GM23338 (cell line): Measurements from ENCODE around the gene DCP1B. TPM values are rescaled to one million over a fixed set of nuclear protein-coding genes. Genes with fewer than 3 reads are reported as not detected.

Experiments
- ATAC-seq: fragments of 200-7000 bp; cut with Tn5 transposase; 3 replicates; pipeline ENCODE4 v1.9.1; 2020
- DNase-seq: peaks from one replicate; pipeline ENCODE4 v3.0.0-alpha.2; 2015; ENCODE audit warnings: low spot score
- H2AFZ ChIP-seq: fragments of 200-600 bp; sonication (generic); 2 replicates; pipeline ENCODE4 v1.8.0; 2016; ENCODE audit warnings: antibody characterized with exemption, mild to moderate bottlenecking, moderate library complexity
- H3F3A ChIP-seq: fragments of 200-600 bp; sonication (generic); replicated peaks from 2 replicates; pipeline ENCODE4 v1.8.0; 2017; ENCODE audit warnings: antibody characterized with exemption, mixed run types, low read depth
- H3K27ac ChIP-seq: fragments of 200-600 bp; sonication (generic); 2 replicates; pipeline ENCODE4 v1.6.1; 2016; ENCODE audit warnings: low read depth
- H3K27me3 ChIP-seq: fragments of 200-600 bp; sonication (generic); 2 replicates; pipeline ENCODE4 v1.8.0; 2016; ENCODE audit warnings: mild to moderate bottlenecking, mixed run types, moderate library complexity; ENCODE audit not compliant: insufficient read depth
- H3K36me3 ChIP-seq: fragments of 200-600 bp; sonication (generic); 2 replicates; pipeline ENCODE4 v1.8.0; 2016; ENCODE audit warnings: mild to moderate bottlenecking; ENCODE audit not compliant: insufficient read depth
- H3K4me1 ChIP-seq: fragments of 200-600 bp; sonication (generic); 2 replicates; pipeline ENCODE4 v1.8.0; 2016; ENCODE audit warnings: mild to moderate bottlenecking, moderate library complexity; ENCODE audit not compliant: insufficient read depth
- H3K4me2 ChIP-seq: fragments of 200-600 bp; sonication (generic); 2 replicates; pipeline ENCODE4 v1.7.1; 2017; ENCODE audit warnings: mixed run types
- H3K4me3 ChIP-seq: fragments of 200-600 bp; sonication (generic); 2 replicates; pipeline ENCODE4 v1.6.1; 2016; ENCODE audit warnings: mixed run types
- H3K79me2 ChIP-seq: fragments of 200-600 bp; sonication (generic); replicated peaks from 2 replicates; pipeline ENCODE4 v1.8.0; 2017; ENCODE audit warnings: mild to moderate bottlenecking; ENCODE audit not compliant: insufficient read depth
- H3K9me2 ChIP-seq: fragments of 200-600 bp; sonication (generic); 2 replicates; pipeline ENCODE4 v1.8.0; 2017; ENCODE audit not compliant: insufficient read depth
- H4K20me1 ChIP-seq: fragments of 200-600 bp; sonication (generic); replicated peaks from 2 replicates; pipeline ENCODE4 v1.8.0; 2017; ENCODE audit warnings: mild to moderate bottlenecking; ENCODE audit not compliant: insufficient read depth
- H3K27ac Mint-ChIP-seq: 2 replicates; pipeline ENCODE4 v1.8.0; 2020; ENCODE audit warnings: inconsistent platforms, mild to moderate bottlenecking, moderate library complexity, mixed read lengths
- H3K27me3 Mint-ChIP-seq: 3 replicates; pipeline ENCODE4 v1.8.0; 2022; ENCODE audit warnings: low read depth, mild to moderate bottlenecking, moderate library complexity, mixed read lengths, inconsistent platforms; ENCODE audit not compliant: insufficient read depth, poor library complexity
- H3K36me3 Mint-ChIP-seq: 3 replicates; pipeline ENCODE4 v1.8.0; 2021; ENCODE audit warnings: low read depth, mild to moderate bottlenecking, inconsistent platforms, moderate library complexity, mixed read lengths
- H3K4me1 Mint-ChIP-seq: 3 replicates; pipeline ENCODE4 v1.8.0; 2020; ENCODE audit warnings: mild to moderate bottlenecking, inconsistent platforms, mixed read lengths
- H3K4me3 Mint-ChIP-seq: 3 replicates; pipeline ENCODE4 v1.8.0; 2021; ENCODE audit warnings: moderate library complexity, mild to moderate bottlenecking, inconsistent platforms, mixed read lengths
- H3K9me3 Mint-ChIP-seq: 3 replicates; pipeline ENCODE4 v1.8.0; 2020; ENCODE audit warnings: moderate library complexity, mild to moderate bottlenecking, inconsistent platforms, mixed read lengths
- CREB1 ChIP-seq: fragments of 250-450 bp; sonication (Bioruptor Pico); IDR thresholded peaks from 2 replicates; pipeline ENCODE4 v1.5.0; 2020; ENCODE audit warnings: low read depth, mild to moderate bottlenecking, moderate library complexity
- EZH2 ChIP-seq: fragments of 200-600 bp; sonication (generic); IDR thresholded peaks from one replicate; pipeline ENCODE4 v1.8.0; 2017; ENCODE audit warnings: antibody characterized with exemption, mild to moderate bottlenecking, low read depth; ENCODE audit not compliant: unreplicated experiment
- JUNB ChIP-seq: IDR thresholded peaks from one replicate; pipeline ENCODE4 v1.6.1; 2016; ENCODE audit warnings: antibody characterized with exemption; ENCODE audit not compliant: unreplicated experiment
- ZNF114 ChIP-seq: fragments of 250-450 bp; sonication (Bioruptor Pico); IDR thresholded peaks from 2 replicates; pipeline ENCODE4 v1.5.0; 2020; ENCODE audit warnings: mild to moderate bottlenecking, moderate library complexity
- ZNF331 ChIP-seq: fragments of 250-450 bp; sonication (Bioruptor Pico); IDR thresholded peaks from 2 replicates; pipeline ENCODE4 v1.5.0; 2020; ENCODE audit warnings: low read depth, mild to moderate bottlenecking, moderate library complexity
- ZNF462 ChIP-seq: fragments of 250-450 bp; sonication (Bioruptor Pico); IDR thresholded peaks from 2 replicates; pipeline ENCODE4 v1.5.0; 2020; ENCODE audit warnings: mild to moderate bottlenecking, moderate library complexity
- polyA plus RNA-seq: library from polyadenylated mRNA; unstranded; fragments of >200 nt; fragmentation: Nextera tagmentation; extraction: Ambion mirVana; gene quantifications from 2 replicates; pipeline ENCODE4 v1.2.1, GENCODE V29; 2016
- total RNA-seq: library from RNA; depleted of rRNA; stranded (reverse); fragments of >200 nt; shearing (Covaris generic); gene quantifications from 2 replicates; pipeline ENCODE4 v1.2.3, GENCODE V29; 2014
- TF ChIP-seq, protein P1 (sequence below): IDR thresholded peaks from one replicate; pipeline ENCODE4 v1.6.1; 2018; ENCODE audit warnings: antibody characterized with exemption; ENCODE audit not compliant: unreplicated experiment

DCP1B gene
- total and polyA plus RNA-seq, 2 experiments from 2014 or later = 24.4 to 29.8 TPM

- Histone ChIP-seq H3K4me2 (no peak overlapping the region), H3K4me3 (no peak overlapping the region), H4K20me1 (no peaks in the 10 kb centered on the region), H3K27ac (no peak overlapping the region), H2AFZ (no peak overlapping the region), H3K9me2 (no peaks in the 10 kb centered on the region), H3F3A (no peaks in the 10 kb centered on the region), H3K79me2 (0 out of 2 replicates have a peak, but pooled peaks cover 3% of the 10 kb centered on the region), H3K27me3 (no peaks in the 10 kb centered on the region), H3K4me1 (peaks cover 23% of the 10 kb centered on the region), H3K36me3 (no peaks in the 10 kb centered on the region)
- H3K27me3 Mint-ChIP-seq = no peaks in the 10 kb centered on the region
- no peaks in the 10 kb centered on the region for H3K9me3 Mint-ChIP-seq
- ATAC-seq (no peak), DNase-seq (no peak)
- no peak overlapping the region for H3K4me3 Mint-ChIP-seq
- H3K4me1 Mint-ChIP-seq = peaks cover 35% of the 10 kb centered on the region
- TF ChIP-seq ZNF462 (CRISPR knock-in tag) (no peak), ZNF114 (CRISPR knock-in tag) (no peak), ZNF331 (CRISPR knock-in tag) (no peak), JUNB (no peak), EZH2 (no peak), CREB1 (CRISPR knock-in tag) (no peak)
- TF ChIP-seq, protein P1, sequence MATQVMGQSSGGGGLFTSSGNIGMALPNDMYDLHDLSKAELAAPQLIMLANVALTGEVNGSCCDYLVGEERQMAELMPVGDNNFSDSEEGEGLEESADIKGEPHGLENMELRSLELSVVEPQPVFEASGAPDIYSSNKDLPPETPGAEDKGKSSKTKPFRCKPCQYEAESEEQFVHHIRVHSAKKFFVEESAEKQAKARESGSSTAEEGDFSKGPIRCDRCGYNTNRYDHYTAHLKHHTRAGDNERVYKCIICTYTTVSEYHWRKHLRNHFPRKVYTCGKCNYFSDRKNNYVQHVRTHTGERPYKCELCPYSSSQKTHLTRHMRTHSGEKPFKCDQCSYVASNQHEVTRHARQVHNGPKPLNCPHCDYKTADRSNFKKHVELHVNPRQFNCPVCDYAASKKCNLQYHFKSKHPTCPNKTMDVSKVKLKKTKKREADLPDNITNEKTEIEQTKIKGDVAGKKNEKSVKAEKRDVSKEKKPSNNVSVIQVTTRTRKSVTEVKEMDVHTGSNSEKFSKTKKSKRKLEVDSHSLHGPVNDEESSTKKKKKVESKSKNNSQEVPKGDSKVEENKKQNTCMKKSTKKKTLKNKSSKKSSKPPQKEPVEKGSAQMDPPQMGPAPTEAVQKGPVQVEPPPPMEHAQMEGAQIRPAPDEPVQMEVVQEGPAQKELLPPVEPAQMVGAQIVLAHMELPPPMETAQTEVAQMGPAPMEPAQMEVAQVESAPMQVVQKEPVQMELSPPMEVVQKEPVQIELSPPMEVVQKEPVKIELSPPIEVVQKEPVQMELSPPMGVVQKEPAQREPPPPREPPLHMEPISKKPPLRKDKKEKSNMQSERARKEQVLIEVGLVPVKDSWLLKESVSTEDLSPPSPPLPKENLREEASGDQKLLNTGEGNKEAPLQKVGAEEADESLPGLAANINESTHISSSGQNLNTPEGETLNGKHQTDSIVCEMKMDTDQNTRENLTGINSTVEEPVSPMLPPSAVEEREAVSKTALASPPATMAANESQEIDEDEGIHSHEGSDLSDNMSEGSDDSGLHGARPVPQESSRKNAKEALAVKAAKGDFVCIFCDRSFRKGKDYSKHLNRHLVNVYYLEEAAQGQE = no peak
- H3K36me3 Mint-ChIP-seq = peaks cover 41% of the 10 kb centered on the region
- peak overlapping the region; percentile 19; the same call in 1 of the 2 replicates for H3K27ac Mint-ChIP-seq
Measured at GRCh38 chr12:1992732-1993131, 11.5 kb downstream of the DCP1B start.
